ENCODE data around the gene CCR7.
"Not testable (repeated sequence)": the region's sequence is repeated elsewhere in the genome, so short reads cannot be mapped to it uniquely, and the experiment has no call there.

CCR7 gene

DNA sequence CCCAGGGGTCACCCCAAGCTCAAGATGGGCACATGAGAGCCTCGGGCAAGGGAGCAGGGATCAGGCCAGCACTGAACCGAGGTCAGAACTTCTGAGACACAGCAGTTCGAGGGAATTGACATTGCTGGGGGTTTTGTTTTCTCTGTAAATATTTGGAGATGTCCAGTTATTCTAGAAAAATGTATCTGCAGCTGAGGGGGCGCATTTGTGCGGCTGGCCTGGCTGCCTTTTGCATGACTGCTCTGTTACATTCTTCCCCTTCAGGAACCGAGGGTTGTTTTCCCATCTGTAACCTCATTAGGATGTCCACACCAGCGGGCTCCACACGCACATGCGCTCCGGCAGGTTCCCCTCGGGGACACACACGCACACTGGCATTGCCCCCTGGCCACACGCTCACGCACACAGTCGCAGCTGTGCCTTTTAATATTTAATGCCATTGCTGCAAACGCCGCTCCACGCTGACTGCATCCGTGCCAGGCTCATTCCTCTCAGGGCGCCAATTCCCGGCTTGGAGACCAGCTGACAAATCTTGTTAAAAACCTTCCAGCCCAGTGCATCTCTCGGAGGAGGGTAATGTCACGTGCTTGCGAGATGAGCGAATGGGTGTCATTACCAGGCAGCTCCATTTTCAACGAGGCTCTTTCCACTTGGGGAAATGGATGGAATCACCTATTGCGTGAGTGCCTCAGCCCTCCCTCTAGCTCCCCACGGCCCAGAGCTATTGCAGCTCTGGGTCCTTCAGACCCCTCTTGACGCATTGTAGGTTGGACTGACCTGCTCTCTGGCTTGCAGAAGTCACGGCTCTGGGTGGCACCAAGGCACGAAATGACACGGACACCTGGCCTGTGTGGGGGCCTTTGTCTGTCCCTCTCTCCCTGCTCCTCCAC is 13.1 kb downstream of the CCR7 start:
- Mint-ChIP-seq H3K9me3 (peaks cover 2% of the 10 kb centered on the region), H3K36me3 (peaks cover 51% of the 10 kb centered on the region), H3K4me1 (peaks cover 100% of the 10 kb centered on the region), H3K27ac (peak overlapping the region; percentile 89), H3K27me3 (no peaks in the 10 kb centered on the region), H3K4me3 (peak overlapping the region; percentile 54)
- ATAC-seq: peak; percentile 2

DNA sequence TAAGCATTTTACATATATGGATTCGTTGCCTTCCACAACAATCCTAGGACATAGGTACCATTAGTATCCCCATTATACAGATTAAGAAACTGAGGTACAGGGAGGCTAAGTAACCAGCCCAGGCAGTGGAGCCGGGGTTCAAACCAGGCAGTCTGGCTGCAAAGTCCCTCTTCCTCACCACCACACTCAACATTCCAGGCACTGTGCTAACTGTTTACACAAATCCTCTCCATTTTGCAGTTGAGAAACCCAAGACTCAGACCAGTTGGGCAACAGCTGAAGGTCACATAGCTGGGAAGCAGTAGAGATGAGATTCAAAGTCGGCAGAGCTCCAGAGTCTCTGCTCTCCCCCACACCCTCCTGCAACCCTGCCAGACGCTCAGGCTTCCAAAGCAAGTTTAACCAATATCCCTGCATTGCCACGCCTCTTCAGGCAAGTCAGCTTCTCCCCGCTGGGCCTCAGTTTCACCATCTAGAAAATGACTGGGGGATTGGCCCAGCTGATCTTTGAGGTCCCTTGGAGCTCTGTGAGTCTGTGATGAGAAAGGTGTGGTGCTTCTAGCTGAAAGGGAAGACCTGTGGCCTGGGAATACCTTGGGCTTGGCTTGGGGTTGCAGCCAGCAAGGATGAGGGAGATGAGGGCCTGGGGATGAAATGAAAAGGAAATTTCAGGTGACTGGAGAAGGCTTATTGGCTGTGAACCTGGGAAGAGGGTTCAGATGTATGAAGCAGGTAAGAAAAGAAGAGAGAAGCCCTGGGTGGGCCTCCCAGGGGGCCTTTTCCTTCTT is 14.0 kb downstream of the CCR7 start:
- Mint-ChIP-seq H3K4me1 (peaks cover 96% of the 10 kb centered on the region), H3K9me3 (peaks cover 2% of the 10 kb centered on the region), H3K36me3 (peaks cover 42% of the 10 kb centered on the region), H3K27me3 (no peaks in the 10 kb centered on the region), H3K4me3 (peak overlapping the region; percentile 6), H3K27ac (peak overlapping the region; percentile 89)
- no peak for ATAC-seq

GRCh38 chr17:40550608-40551007 is 14.7 kb downstream of the CCR7 start:
- Mint-ChIP-seq H3K36me3 (peaks cover 36% of the 10 kb centered on the region), H3K27me3 (no peaks in the 10 kb centered on the region), H3K4me3 (no peak overlapping the region), H3K4me1 (peaks cover 90% of the 10 kb centered on the region), H3K9me3 (peaks cover 2% of the 10 kb centered on the region), H3K27ac (peak overlapping the region; percentile 89)
- ATAC-seq: no peak

- Mint-ChIP-seq H3K9me3 (no peaks in the 10 kb centered on the region), H3K4me1 (peaks cover 80% of the 10 kb centered on the region), H3K27ac (peak overlapping the region; percentile 89), H3K27me3 (no peaks in the 10 kb centered on the region), H3K4me3 (no peak overlapping the region), H3K36me3 (peaks cover 21% of the 10 kb centered on the region)
- no peak for ATAC-seq
Observed at GRCh38 chr17:40548982-40549685, 16.1 kb downstream of the CCR7 start.

DNA sequence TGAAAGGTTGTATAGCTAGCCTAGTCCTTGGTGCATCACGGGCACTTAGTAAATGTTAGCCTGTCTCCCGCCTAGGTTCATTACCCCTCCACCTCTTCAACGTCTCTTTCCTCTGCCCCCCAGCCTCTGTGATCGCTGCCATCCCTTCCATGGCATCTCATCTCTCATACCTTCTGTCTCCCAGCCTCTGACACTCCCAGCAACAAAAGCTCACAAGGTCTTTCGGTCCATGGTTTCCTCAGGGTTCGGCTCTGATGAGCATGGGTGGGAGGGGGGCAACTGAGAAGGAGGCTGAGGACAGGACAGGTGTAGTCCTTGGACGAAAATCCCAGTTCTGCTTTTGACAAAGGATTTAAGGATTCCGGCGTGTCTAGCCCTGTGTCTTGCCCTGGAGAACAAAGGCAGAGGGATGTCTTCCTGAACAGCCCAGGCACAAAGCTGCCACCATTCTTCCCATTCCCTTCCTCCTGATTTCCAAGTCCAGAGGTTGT is 16.7 kb downstream of the CCR7 start:
- Mint-ChIP-seq H3K4me3 (no peak overlapping the region), H3K4me1 (peaks cover 74% of the 10 kb centered on the region), H3K9me3 (no peaks in the 10 kb centered on the region), H3K27ac (peak overlapping the region; percentile 89), H3K36me3 (peaks cover 15% of the 10 kb centered on the region), H3K27me3 (no peaks in the 10 kb centered on the region)
- no peak for ATAC-seq

DNA sequence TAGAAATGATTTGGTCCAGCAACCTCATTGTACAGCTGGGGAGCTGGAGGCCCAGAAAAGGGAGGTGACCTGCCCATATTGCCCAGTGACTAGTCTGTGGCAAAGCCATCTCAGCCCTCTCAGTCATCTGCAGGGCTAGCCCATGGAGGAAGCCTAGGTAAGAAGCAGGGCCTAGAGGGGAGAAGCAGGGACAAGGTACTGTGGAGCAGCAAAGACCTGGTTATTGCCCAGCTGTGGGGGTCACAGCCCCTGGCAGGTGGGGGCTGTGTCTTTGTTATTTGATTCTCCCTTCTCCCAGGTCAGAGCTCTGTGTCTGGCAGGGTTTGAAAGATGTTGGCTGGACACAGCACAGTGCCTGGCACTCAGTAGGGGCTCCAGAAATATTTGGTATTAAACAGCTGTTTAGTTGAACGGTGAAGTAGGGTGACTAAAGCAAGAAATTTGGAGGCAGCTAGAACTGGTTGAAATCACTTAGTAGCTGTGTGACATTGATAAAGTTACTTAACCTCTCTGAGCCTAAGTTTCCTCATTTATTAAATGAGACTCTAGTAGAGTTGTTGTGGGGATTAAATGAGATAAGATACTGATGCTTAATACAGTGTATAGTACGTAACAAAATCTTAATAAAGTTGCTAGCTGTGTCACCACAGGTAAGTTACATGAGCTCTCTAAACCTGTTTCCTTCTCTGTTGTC is 17.3 kb downstream of the CCR7 start:
- Mint-ChIP-seq H3K27me3 (no peaks in the 10 kb centered on the region), H3K9me3 (no peaks in the 10 kb centered on the region), H3K4me3 (peak overlapping the region; percentile 4), H3K36me3 (peaks cover 9% of the 10 kb centered on the region), H3K4me1 (peaks cover 73% of the 10 kb centered on the region), H3K27ac (peak overlapping the region; percentile 89)
- no peak for ATAC-seq

DNA sequence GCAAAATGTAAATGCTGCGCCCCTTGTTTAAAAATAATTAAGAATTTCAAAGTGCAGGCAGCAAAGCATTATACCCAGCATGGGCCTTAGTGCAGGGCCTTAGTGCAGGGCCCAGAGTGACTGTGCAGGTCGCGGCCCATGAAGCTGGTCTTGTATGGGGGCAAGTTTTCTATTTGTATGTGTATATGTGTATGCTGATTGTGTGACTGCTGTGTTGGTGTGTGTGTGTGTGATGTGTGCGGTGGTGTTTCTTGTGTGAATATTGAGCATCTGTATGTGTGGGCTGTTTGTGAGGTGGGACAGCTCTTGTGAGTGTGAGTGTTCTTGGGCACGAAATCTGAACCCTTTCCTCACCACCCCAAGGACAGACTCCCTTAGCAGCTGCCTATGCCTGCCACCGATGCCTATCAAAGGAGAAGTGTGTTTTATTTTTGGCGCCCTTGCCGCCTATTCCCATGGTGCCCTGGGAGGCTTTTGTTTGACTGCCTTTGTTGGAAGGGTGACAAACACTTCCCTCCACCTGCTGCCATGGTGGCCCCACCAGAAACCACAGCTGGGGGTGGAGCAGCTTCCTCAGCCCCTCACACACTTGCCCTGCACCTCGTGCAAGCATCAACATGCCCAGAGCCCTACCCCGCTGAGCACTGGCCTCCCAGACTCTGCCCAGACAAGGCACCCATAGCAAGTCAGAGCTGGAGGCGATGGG is 18.0 kb downstream of the CCR7 start:
- ATAC-seq: peak; percentile 70
- peak overlapping the region; percentile 4 for H3K4me3 Mint-ChIP-seq
- peaks cover 2% of the 10 kb centered on the region for H3K36me3 Mint-ChIP-seq
- no peaks in the 10 kb centered on the region for H3K9me3 Mint-ChIP-seq
- no peaks in the 10 kb centered on the region for H3K27me3 Mint-ChIP-seq
- H3K4me1 Mint-ChIP-seq: peaks cover 73% of the 10 kb centered on the region
- H3K27ac Mint-ChIP-seq: peak overlapping the region; percentile 89

DNA sequence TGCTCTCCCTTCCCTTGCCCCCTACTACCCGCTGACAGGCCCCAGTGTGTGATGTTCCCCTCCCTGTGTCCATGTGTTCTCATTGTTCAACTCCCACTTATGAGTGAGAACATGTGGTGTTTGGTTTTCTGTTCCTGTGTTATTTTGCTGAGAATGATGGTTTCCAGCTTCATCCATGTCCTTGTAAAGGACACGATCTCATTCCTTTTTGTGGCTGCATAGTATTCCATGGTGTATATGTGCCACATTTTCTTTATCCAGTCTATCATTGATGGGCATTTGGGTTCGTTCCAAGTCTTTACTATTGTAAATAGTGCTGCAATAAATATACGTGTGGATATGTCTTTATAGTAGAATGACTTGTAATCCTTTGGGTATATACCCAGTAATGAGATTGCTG is 18.8 kb downstream of the CCR7 start:
- H3K36me3 Mint-ChIP-seq, ATAC-seq: not testable (repeated sequence)
- peak overlapping the region; percentile 89 for H3K27ac Mint-ChIP-seq

DNA sequence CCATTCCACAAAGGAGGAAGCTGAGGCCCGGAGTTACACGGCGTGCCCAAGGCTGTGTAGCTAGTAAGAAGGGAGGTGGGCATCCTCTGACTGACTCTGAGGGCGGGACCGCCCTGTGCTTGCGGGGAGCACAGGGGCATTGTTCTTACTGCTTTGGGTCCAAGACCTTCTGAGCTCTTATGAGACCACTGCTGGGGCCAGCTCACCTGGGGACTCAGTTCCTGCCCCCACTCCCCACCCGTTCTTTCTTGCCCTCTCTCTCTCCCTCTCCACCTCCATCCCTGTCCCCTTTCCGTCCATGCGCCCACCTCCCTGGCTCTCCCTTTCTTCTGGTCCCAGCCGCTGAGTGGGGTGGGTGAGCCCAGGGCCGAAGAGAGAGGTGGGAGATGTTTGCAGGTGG is 19.6 kb downstream of the CCR7 start:
- Mint-ChIP-seq H3K4me1 (peaks cover 73% of the 10 kb centered on the region), H3K9me3 (no peaks in the 10 kb centered on the region), H3K4me3 (no peak overlapping the region), H3K27ac (peak overlapping the region; percentile 68), H3K27me3 (no peaks in the 10 kb centered on the region), H3K36me3 (no peaks in the 10 kb centered on the region)
- ATAC-seq: no peak

More for the DNA sequence above, 18.8 kb downstream of the CCR7 start:
- H3K9me3 Mint-ChIP-seq, H3K27me3 Mint-ChIP-seq, H3K4me3 Mint-ChIP-seq: not testable (repeated sequence)
- peaks cover 73% of the 10 kb centered on the region for H3K4me1 Mint-ChIP-seq

- Mint-ChIP-seq H3K9me3 (no peaks in the 10 kb centered on the region), H3K4me3 (peak overlapping the region; percentile 27), H3K4me1 (peaks cover 66% of the 10 kb centered on the region), H3K36me3 (no peaks in the 10 kb centered on the region), H3K27ac (peak overlapping the region; percentile 97), H3K27me3 (no peaks in the 10 kb centered on the region)
- ATAC-seq: peak; percentile 75
Observed at GRCh38 chr17:40542558-40543411, 22.5 kb downstream of the CCR7 start.

- no peak for ATAC-seq
- no peaks in the 10 kb centered on the region for H3K27me3 Mint-ChIP-seq
- H3K4me1 Mint-ChIP-seq: peaks cover 66% of the 10 kb centered on the region
- peak overlapping the region; percentile 97 for H3K27ac Mint-ChIP-seq
- no peaks in the 10 kb centered on the region for H3K9me3 Mint-ChIP-seq
- peak overlapping the region; percentile 27 for H3K4me3 Mint-ChIP-seq
- no peaks in the 10 kb centered on the region for H3K36me3 Mint-ChIP-seq
Observed at GRCh38 chr17:40541873-40542557, 23.3 kb downstream of the CCR7 start.

- H3K9me3 Mint-ChIP-seq: no peaks in the 10 kb centered on the region
Observed at GRCh38 chr17:40541060-40541872, 24.0 kb downstream of the CCR7 start.

More at GRCh38 chr17:40541060-40541872, 24.0 kb downstream of the CCR7 start:
- Mint-ChIP-seq H3K36me3 (no peaks in the 10 kb centered on the region), H3K27ac (peak overlapping the region; percentile 97), H3K4me3 (peak overlapping the region; percentile 24), H3K27me3 (no peaks in the 10 kb centered on the region), H3K4me1 (peaks cover 70% of the 10 kb centered on the region)
- ATAC-seq: peak; percentile 39
